Measurements from ENCODE around the gene FANK1.

DNA sequence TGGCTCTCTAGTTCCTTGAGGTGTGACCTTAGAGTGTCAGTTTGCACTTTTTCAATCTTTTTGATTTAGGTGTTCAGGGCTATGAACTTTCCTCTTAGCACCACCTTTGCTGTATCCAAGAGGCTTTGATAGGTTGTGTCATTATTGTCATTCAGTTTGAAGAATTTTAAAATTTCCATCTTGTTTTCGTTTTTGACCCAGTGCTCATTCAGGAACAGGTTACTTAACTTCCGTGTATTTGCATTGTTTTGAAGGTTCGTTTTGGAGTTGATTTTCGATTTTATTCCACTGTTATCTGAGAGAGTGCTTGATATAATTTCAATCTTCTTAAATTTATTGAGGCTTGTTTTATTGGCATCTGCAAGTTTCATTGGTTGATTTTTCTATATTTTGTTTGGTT, 37.3 kb downstream of the FANK1 start:
- TF ChIP-seq, protein P1, sequence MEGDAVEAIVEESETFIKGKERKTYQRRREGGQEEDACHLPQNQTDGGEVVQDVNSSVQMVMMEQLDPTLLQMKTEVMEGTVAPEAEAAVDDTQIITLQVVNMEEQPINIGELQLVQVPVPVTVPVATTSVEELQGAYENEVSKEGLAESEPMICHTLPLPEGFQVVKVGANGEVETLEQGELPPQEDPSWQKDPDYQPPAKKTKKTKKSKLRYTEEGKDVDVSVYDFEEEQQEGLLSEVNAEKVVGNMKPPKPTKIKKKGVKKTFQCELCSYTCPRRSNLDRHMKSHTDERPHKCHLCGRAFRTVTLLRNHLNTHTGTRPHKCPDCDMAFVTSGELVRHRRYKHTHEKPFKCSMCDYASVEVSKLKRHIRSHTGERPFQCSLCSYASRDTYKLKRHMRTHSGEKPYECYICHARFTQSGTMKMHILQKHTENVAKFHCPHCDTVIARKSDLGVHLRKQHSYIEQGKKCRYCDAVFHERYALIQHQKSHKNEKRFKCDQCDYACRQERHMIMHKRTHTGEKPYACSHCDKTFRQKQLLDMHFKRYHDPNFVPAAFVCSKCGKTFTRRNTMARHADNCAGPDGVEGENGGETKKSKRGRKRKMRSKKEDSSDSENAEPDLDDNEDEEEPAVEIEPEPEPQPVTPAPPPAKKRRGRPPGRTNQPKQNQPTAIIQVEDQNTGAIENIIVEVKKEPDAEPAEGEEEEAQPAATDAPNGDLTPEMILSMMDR (IDR thresholded peaks at IDR 0.05 in 4 of 5, conservative IDR thresholded peaks at IDR 0.05 in 1 of 5) = no peak
- no peak for TF ChIP-seq POLR2A (IDR thresholded peaks at IDR 0.05)
